GM21723 (cell line): ENCODE results near the gene TVP23C.
"Not testable (repeated sequence)": the region's sequence is repeated elsewhere in the genome, so short reads cannot be mapped to it uniquely, and the experiment has no call there.

ENCODE experiments used
- ATAC-seq: cut with Tn5 transposase; IDR thresholded peaks from one replicate; pipeline ENCODE4 v1.9.1; 2021; ENCODE audit warnings: mild to moderate bottlenecking, moderate library complexity; ENCODE audit not compliant: unreplicated experiment

Gene TVP23C

DNA sequence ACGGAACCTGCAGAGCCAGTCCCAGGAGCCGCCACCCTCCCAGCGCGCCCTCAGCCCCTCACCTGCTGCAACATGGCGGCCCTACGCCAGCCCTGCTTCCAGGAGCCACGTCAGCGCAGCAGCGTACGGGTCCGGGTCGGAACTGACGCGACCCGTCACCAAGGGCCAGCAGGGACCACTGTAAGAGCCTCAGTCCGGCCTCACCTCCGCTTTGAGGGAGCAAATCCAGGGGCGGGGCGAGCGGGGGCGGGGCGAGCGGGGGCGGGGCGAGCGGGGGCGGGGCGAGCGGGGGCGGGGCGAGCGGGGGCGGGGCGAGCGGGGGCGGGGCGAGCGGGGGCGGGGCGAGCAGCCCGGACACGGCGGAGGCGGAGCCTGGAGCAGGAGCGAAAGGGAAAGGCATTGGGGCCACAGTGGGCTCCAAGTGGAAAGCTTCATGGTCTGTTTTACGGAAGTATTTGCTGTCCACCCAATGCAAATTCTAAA, at the start of gene TVP23C:
Gene TVP23C (minus strand): TSS at position 109 of the 483 bp plus-strand sequence. CDS start 35 bp downstream, at position 74.
- peak; percentile 84 for ATAC-seq

DNA sequence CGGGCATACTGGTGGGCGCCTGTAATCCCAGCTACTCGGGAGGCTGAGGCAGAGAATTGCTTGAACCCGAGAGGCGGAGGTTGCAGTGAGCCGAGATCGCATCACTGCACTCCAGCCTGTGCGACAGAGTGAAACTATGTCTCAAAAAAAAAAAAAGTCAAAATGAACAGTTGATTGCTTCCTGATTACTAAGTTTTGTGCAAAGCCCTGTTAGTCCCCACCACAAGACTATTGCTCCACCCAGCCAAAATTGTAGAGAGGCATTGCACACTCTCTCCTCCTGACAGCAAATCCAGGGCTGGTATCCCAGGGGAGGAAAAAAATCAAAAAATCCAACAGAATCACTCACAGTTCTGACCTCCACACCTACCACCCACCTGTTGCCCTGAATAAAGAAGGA, 29.7 kb upstream of the TVP23C start:
- not testable (repeated sequence) for ATAC-seq

DNA sequence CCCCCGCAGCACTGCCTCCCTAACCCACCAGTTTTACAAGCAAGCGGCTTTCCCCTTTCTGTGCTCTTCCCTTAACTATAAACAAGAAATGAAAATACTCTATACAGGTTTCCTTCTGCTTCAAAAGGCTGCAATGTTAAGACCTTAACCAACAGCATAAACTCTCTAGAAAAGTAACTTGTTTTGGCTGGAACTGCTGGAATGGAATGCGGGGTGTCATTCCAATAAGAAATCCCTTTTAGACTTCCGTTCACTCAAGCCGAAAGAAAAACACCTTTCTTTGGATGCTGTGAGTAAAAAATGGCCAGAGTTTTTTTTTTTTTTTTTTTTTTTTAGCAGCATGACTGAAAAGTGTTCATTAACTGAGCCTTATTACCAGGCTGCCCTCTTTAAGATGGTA, 28.7 kb upstream of the TVP23C start:
- ATAC-seq, result not testable (repeated sequence)

DNA sequence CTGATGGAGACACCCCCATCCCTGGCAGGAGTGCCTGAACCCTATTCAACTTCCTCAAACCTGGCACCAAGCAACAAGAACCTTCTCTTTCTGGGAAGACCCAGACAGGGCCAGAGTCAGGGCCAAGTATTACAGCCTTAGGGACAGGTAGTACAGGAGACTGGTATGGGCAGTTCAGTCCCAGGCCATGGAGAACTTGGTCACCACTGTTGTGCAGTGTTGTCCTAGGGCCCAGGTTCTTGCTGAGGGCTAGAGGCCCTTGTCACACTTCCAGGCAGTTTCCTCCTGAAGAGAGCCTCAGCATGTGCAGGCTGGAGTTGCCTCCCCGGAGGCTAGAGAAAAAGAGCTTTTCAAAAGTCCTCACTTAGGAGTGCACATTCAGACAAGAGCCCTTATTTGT, 27.6 kb upstream of the TVP23C start:
- ATAC-seq, result not testable (repeated sequence)

DNA sequence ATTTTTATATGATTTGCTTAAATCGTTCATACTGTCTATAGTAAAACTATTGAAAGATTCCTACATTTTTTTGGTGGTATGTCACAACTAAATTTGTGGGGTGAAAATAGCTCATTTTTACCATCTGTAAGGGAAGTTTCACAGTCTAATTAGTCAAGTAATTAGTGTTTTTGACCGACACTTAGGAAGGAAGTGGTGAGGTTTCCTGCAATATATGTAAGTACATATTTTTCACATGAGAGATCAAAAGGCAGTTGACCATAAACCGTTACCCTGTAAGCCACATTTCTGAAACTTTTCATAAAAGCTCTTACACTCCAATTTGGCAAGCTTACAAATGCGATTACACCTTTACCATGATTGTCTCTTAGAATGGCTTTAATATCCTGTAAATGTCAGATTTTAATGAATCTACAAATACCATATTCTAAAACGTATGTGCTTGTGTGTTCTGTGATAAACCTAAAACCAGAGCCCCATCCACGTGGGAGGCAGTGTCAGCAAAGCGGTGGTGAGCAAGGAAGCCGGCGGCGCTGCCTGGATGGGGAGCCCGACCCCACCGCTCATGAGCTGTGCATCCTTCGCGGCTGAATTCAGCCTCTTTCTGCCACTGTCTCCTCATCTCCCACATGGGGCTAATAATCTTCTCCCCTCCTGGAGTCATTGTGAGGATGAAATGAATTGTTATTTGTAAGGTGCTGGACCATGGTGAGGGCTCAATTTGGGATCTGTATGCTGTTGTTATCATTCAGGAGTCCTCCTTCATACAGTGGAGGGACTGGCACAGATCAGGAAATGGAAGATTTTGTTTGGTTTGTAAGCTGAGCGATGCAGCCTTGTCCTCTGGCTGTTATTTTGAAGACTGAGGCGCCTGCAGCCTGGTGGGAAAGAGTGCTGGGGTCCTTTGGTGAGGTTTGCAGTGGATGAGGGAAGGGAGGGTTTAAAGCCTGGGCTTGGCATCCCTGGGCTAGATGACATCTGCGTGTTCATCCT, 26.6 kb upstream of the TVP23C start:
- ATAC-seq, result not testable (repeated sequence)

DNA sequence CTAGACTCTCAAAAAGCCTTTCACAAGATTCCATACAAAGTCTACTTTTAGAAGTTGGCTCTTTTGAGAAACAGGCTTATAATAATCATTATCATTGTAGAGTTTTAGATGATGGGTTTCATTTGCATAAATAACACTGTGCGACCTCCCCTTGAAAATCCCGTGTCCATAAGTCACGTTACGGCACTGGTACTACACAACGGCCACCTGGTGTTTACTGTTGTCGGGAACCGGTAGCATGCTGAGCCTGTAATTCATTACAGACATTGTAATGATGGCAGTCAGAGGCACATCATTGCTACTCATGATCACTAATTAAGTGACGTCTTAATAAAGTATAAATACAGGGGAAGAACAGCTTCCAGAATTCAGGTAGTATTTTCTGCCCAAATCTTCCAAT, 24.7 kb upstream of the TVP23C start:
- not testable (repeated sequence) for ATAC-seq

DNA sequence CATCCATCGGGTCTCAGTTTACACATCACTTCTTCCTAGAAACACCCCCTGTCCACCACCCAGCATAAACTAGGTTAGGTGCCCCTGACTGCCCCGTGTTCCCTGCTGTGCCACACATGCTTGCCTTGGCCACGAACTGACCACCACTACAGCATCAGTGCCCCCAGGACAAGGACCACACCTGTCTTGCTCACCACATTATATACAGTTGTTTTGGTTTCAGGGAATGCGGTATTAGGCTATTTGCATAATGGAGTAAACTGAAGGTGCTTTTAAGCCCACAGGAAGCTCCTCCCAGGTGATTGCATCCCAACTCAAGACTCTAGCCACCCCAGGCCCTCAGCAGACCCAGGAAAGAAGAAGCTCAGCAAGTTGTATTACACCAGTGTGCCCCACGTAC, 20.0 kb upstream of the TVP23C start:
- ATAC-seq, result not testable (repeated sequence)

DNA sequence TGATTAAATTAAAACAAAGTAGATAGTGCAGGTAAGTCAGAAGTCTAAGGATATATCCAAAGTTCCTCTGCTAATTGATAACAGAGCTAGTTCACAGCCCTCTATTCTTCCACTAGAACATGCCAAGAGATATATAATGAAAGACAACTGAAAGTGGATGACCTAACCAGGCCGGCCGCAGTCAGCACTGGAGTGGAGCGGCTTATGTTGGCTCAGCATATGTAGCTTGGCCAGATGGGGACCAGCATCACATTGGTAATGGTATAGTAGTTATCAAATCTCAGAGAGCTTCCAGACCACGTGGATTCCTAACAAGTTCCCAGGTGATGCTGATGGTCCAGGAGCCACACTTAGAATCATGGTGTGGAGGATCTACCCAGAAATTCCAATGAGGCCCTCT, 18.2 kb upstream of the TVP23C start:
- not testable (repeated sequence) for ATAC-seq

DNA sequence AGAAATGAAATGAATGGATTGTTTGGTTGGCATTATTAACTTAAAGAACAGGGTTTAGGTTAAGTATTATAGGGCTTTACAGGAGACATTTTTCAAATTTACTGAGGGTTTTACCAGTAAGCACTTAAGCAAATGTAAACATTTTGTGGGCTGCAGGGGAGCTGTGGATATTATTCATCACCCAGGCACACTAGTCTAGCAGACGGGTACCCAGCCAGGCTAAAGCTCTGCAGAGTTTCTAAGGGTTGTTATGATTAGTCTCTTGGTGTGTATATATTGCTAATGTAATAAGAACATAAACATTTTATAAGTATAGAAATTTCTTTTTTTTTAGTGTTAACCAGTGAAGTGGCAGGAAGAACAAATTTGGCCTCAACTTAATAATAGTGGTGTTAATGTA, 13.6 kb upstream of the TVP23C start:
- not testable (repeated sequence) for ATAC-seq

DNA sequence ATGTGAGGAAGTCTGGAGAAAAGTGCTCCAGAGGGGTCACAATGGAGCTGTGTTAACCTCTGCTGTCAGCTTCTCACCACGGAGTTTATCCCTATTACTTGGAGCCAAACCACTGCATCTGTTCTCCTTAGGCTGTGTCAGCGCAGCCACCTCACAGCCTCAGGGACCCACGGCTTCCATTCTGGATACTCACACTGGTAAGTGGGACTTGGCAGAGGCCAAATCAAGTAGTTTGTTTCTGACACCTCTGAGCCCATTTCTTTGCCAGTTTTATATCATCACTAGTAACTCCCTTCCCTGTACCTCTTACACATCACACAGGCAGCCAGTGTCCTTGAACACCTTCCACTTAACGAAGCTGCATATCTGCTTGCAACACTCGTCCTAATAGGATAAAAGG, 11.4 kb upstream of the TVP23C start:
- not testable (repeated sequence) for ATAC-seq

DNA sequence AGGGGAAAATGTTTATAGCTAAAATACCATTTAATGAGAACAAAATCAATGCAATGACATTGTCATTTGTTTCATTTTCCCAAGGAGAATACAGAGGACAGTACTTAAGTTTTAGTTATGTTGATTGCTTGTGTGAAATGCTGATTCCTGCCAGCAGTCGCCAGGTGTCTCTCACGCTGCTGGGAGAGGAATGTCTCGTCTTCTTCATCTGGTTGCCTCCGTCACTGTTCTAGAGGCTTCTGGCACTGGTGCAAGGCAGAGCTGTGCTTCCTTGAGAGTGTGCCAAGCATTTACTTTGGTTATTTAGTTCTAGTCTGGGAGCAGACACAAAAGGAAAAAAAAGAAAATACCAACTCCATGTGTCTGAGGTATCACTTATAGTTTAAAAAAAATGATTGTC, 10.6 kb upstream of the TVP23C start:
- ATAC-seq, result not testable (repeated sequence)

DNA sequence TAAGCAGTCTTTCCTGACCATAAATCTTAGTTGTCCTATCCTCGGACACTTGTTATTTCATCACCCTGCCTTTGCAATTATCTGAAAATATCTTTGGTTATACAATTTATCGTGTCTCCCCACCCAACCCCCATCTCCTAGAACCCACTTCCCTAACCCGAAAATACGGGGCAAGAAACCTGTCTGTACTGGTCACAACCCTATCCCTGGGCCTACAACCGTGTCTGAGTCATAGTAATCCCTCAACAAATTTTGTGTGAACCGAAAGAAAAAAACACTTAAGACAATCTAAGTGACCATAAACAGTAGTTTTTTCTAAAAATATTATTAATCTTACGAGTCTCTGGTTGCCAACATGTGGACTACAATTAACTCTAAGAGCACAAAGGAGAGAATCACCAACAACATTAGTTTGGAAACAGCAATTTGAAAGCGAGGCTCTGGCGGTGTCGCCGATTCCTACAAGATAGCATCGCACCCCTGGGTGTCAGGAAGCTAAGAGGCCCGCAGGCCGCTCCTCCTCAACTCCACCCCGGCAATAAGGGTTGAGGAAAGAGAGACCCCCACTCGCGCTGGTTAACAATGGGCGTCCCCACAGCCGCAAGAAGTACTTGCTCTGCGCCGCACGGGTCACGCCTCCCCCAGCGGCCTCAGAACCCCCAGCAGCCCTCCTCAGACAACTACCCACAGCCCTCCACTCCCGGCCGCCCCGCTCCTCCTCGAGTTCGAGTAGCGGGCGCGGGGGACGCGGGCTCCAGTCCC, 489 bp downstream of the TVP23C start:
- ATAC-seq, result peak; percentile 39

DNA sequence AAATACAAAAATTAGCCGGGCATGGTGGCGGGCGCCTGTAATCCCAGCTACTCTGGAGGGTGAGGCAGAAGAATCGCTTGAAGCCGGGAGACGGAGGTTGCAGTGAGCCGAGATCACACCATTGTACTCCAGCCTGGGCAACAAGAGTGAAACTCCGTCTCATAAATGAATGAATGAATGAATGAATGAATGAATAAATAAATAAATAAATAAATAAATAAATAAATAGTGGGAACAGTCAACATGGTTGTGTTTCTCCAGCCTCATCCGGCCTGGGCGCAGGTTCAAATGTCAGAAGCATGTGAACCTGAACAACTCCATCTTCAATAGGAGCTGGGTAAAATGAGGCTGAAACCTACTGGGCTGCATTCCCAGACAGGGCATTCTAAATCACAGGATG, 1.8 kb downstream of the TVP23C start:
- ATAC-seq, result not testable (repeated sequence)

DNA sequence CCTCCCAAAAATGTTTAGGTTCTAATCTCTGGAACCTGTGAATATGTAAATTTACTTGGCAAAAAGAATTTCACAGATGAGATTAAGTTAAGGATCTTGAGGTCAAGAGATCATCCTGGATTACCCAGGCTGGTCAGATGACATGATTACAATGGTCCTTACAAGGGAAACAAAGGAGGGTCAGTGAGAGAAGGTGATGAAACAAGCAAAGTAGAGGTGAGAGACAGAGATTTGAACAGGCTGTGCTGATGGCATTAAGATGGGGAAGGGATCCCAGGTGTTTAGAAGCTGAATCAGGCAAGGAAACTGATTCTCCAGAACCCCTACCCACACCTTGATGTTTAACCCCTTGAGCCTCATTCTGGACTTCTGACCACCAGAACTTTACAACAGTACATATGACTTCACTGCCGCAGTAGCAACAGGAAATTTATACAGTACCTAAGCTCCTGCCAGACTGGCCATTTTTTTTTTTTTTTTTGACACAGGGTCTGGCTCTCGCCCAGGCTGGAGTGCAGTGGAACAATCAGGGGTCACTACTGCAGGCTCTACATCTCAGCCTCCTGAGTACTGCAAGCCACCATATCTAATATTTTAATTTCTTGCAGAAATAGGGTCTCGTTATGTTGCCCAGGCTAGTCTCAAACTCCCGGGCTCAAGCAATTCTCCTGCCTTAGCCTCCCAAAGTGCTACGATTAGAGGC, 4.7 kb downstream of the TVP23C start:
- not testable (repeated sequence) for ATAC-seq

DNA sequence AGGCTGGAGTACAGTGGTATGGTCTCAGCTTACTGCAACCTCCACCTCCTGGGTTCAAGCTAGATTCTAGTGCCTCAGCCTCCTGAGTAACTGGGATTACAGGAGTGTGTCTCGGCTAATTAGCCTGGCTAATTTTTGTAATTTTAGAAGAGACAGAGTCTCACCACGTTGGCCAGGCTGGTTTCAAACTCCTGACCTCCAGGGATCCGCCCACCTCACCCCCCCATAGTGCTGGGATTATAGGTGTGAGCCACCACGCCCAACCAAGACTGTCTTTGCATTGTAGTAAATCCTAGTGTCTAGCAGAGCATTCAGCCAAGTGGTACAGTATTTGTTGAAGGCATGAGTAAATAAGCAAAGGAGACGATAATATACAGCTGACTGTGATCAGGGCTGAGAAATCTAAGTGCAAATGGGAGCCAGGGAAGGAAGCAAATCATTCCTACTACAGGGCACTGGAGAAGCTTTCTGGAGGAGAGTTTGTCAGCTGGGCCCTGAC, 5.9 kb downstream of the TVP23C start:
- ATAC-seq, result not testable (repeated sequence)

DNA sequence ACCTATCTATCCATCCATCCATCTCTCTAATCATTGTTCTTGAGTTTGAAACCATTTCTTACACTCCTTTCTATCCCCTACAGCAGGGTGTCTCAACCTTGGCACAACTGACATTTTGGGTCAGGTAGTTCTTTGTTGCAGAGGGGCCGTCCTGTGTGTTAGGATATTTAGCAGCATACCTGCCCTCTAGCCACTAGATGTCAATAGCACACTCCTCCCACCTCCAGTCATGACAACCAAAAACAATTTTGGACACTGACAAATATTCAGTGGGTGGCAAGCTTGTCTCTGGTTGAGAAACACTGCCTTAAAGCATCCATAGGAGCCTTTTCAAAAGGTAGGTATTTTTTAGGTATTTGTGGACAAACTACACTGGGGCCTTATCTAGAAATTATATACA, 10.4 kb downstream of the TVP23C start:
- ATAC-seq, result not testable (repeated sequence)

DNA sequence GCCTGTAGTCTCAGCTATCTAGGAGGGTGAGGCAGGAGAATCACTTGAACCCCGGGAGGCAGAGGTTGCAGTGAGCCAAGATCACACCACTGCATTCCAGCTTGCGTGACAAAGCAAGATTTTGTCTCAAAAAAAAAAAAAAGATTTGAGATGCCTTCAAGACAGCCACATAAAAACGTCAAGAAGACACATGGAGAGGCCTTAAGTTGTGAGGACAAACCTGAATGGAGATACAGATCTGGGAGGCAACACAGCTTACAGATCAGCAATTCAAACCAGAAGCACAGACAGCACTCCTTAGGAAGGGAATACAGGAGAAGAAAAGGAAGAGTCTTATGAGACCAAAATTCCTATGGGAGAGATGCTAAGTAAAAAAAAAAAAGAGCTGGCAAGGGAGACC, 13.7 kb downstream of the TVP23C start:
- not testable (repeated sequence) for ATAC-seq

DNA sequence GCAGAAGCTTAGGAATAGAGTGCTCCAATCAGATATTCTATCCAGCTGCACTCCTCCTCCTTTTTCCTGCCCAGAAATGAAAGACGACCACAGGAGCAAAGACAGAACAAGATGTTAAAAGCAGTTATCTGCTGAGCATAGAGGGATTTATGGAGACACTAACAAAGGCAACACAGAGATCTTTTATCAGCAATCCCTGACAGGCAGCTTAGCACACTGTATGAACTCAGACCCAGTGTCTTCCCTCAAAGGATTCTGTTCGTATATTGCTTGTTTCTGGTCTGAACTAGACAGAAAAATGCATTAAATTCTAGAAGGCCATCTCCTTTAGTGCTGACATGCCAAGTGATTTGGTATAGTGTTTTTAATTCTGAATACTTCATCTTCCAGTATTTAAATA, 16.7 kb downstream of the TVP23C start:
- ATAC-seq, result not testable (repeated sequence)

DNA sequence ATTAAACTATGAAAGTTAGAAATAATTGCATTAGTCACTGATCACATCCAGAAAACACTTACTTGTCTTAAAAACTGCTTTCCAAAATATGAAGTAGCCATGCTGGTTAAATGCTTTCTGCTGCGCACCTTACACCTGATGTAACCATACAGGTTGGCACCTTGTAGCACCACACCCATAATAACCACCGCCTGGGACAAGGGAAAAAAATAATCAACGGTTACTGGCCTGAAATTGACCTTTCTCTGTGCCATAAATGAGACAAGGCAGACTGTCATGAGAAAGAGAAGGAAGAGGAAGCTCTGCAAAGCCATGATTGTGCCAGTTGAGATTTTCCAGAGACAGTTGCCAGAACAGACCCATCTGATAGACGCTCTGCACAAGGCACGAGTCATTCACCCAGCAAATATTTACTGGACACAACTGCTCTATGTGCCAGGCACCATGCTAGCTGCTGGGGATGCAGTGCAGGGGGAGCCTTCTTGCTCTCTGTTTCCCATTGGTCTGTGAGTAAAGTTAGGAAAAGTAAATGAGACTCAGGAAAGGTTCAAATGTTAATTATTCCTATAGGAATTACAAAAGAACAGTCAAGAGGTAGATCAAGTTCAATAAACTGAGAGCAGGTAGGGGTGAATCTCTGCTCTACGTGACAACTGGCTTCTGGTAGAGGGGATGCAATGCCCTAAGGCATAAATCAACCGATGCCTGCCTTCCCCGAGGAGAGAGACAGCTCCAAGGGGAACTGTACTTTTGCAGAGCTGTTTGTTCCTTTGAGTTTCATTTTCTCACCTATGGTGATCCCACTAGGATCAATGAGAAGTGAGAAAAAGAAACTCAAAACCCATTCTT, 22.7 kb downstream of the TVP23C start:
- ATAC-seq, result not testable (repeated sequence)

DNA sequence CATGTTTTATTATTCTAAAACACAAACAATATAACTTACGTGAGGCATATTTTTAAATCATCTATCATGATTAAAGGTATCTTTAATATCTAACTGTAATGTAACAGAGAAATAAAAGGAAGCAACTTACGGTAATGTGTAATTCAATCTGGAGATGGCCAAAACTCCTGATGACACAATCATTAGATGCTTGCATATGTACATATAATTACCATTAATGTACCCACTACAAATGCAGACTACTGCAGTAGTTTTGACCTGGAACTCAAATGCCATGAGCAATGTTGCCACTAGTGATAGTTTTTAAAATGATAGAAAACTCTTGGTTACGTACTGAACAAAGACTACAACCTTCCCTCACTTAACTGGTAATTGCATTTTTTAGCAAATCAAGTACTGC, 30.2 kb downstream of the TVP23C start:
- ATAC-seq, result not testable (repeated sequence)
